ENCODE results near the gene ENDOU.

- TF ChIP-seq POLR2AphosphoS5 (IDR thresholded peaks at IDR 0.05), result no peak
- no peak for TF ChIP-seq CTCF (IDR thresholded peaks at IDR 0.05)
Measured at GRCh38 chr12:47757364-47757839, 32.1 kb upstream of the ENDOU start.
